Measurements from ENCODE around the gene RRAS2. TPM values are rescaled to one million over a fixed set of nuclear protein-coding genes. Genes with fewer than 3 reads are reported as not detected.
"Not testable (repeated sequence)": the region's sequence is repeated elsewhere in the genome, so short reads cannot be mapped to it uniquely, and the experiment has no call there.

The RRAS2 gene
- total RNA-seq, 3 donors from 2014 or later (not counting 1 experiment from before 2014, with no cell fraction given): 62.1 to 86.7 (median 69.6) TPM

GRCh38 chr11:14299921-14300320, 59.1 kb downstream of the RRAS2 start:
- Mint-ChIP-seq H3K4me3 (no peak overlapping the region), H3K4me1 (peaks cover 24 to 45% of the 10 kb centered on the region in 2 donors), H3K27me3 (ENCODE audit: low read depth in 2 of 2) (no peaks in the 10 kb centered on the region), H3K27ac (no peak overlapping the region), H3K9me3 (no peaks in the 10 kb centered on the region), H3K36me3 (no peaks in the 10 kb centered on the region)
- intact Hi-C loops (cut with micrococcal nuclease): loop anchor here (1.0 to 5.0 kb wide), 4 partner anchors 59 to 155 kb away; partner anchors contain the start of gene RRAS2
- no peaks in the 10 kb centered on the region for H3K36me3 ChIP-seq (ENCODE audit: control insufficient read depth, insufficient read depth, low read length)
- no peak overlapping the region for H3K4me3 ChIP-seq (ENCODE audit: low read length)
- no peaks in the 10 kb centered on the region for H3K27me3 ChIP-seq (ENCODE audit: control insufficient read depth, insufficient read depth, low read length)
- 100% methylated on average over 1 of the region's 1 CpG for WGBS (ENCODE audit: insufficient coverage)
- H3K27ac ChIP-seq (ENCODE audit: low read length): no peak overlapping the region
- no peak for TF ChIP-seq CTCF (IDR thresholded peaks at IDR 0.05)
- peaks cover 36% of the 10 kb centered on the region for H3K4me1 ChIP-seq (ENCODE audit: control insufficient read depth, insufficient read depth, low read length)
- ATAC-seq (no peak), DNase-seq (no peak)
- H3K9me3 ChIP-seq (ENCODE audit: control insufficient read depth, insufficient read depth, low read length): no peaks in the 10 kb centered on the region

GRCh38 chr11:14290422-14290821, 68.6 kb downstream of the RRAS2 start:
- 86% methylated on average over 2 of the region's 3 CpGs for WGBS (ENCODE audit: insufficient coverage)
- Mint-ChIP-seq H3K36me3 (peaks cover 6% of the 10 kb centered on the region), H3K9me3 (no peaks in the 10 kb centered on the region), H3K27me3 (ENCODE audit: low read depth in 2 of 2) (no peaks in the 10 kb centered on the region), H3K4me1 (peaks cover 21 to 24% of the 10 kb centered on the region in 2 donors), H3K27ac (peak overlapping the region in 1 of 2 donors; percentile 11), H3K4me3 (no peak overlapping the region)
- DNase-seq (no peak), ATAC-seq (no peak)
- Histone ChIP-seq H3K27ac (ENCODE audit: low read length) (no peak overlapping the region), H3K4me3 (ENCODE audit: low read length) (no peak overlapping the region), H3K27me3 (ENCODE audit: control insufficient read depth, insufficient read depth, low read length) (no peaks in the 10 kb centered on the region), H3K4me1 (ENCODE audit: control insufficient read depth, insufficient read depth, low read length) (peaks cover 6% of the 10 kb centered on the region), H3K9me3 (ENCODE audit: control insufficient read depth, insufficient read depth, low read length) (no peaks in the 10 kb centered on the region), H3K36me3 (ENCODE audit: control insufficient read depth, insufficient read depth, low read length) (peaks cover 40% of the 10 kb centered on the region)
- intact Hi-C loops (cut with micrococcal nuclease): no loop called here
- no peak for TF ChIP-seq CTCF (IDR thresholded peaks at IDR 0.05)

DNA sequence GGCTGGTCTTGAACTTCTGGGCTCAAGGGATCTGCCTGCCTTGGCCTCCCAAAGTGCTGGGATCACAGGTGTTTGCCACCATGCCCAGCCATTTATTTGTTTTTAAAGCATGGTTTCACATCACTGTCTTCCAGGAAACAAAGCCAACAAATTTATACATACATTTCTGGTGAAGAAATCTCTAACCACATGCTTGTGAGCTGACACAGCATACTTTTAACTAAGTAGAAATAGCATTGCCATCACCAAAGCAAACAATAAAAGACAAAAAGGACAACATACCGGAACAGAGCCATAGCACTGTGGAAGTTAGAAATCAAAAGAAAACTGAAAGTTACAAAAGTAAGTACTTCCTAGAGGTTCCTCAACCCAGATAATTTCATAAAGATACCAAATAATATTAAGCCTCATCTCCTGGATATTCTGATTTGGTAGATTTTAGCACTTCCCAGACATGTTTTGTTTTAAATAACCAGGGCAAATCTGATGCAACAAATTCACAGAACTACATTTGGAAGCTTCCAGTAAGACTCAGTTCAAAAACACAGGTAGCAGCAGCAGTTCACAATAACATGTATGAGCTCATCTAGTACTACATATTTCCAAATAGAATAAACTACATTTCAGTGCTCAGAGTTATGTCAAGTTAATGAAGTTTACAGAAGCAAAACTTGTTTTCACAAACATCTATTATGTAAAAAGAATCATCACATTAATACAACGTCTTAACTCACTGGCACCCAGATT, 70.6 kb downstream of the RRAS2 start:
- TF ChIP-seq CTCF (IDR thresholded peaks at IDR 0.05): no peak
- H3K4me3 Mint-ChIP-seq: peak overlapping the region; percentile 41
- H3K27me3 Mint-ChIP-seq (ENCODE audit: low read depth in 2 of 2): no peaks in the 10 kb centered on the region
- peaks cover 6% of the 10 kb centered on the region for H3K4me1 ChIP-seq (ENCODE audit: control insufficient read depth, insufficient read depth, low read length)
- H3K4me1 Mint-ChIP-seq: peaks cover 21 to 24% of the 10 kb centered on the region in 2 donors
- H3K36me3 Mint-ChIP-seq: peaks cover 14% of the 10 kb centered on the region
- no peak overlapping the region for H3K4me3 ChIP-seq (ENCODE audit: low read length)
- peak; percentile 64 to 72 (median 69) for ATAC-seq
- H3K9me3 ChIP-seq (ENCODE audit: control insufficient read depth, insufficient read depth, low read length): no peaks in the 10 kb centered on the region
- no peak for DNase-seq
- H3K27me3 ChIP-seq (ENCODE audit: control insufficient read depth, insufficient read depth, low read length): no peaks in the 10 kb centered on the region
- H3K9me3 Mint-ChIP-seq: no peaks in the 10 kb centered on the region
- 87% methylated on average over 1 of the region's 2 CpGs for WGBS (ENCODE audit: insufficient coverage)
- H3K27ac Mint-ChIP-seq: peak overlapping the region; percentile 81 to 88
- peak overlapping the region; percentile 71 for H3K27ac ChIP-seq (ENCODE audit: low read length)
- intact Hi-C loops (cut with micrococcal nuclease): no loop called here
- peaks cover 36% of the 10 kb centered on the region for H3K36me3 ChIP-seq (ENCODE audit: control insufficient read depth, insufficient read depth, low read length)

- 100% methylated on average over 1 of the region's 1 CpG for WGBS (ENCODE audit: insufficient coverage)
Measured at GRCh38 chr11:14278869-14279268, 80.1 kb downstream of the RRAS2 start.

More at GRCh38 chr11:14278869-14279268, 80.1 kb downstream of the RRAS2 start:
- H3K9me3 ChIP-seq (ENCODE audit: control insufficient read depth, insufficient read depth, low read length); ATAC-seq; H3K27ac ChIP-seq (ENCODE audit: low read length); DNase-seq; H3K27me3 Mint-ChIP-seq (ENCODE audit: low read depth in 2 of 2); H3K27me3 ChIP-seq (ENCODE audit: control insufficient read depth, insufficient read depth, low read length); H3K36me3 Mint-ChIP-seq; intact Hi-C loops (cut with micrococcal nuclease); H3K4me3 Mint-ChIP-seq; H3K9me3 Mint-ChIP-seq; H3K4me1 ChIP-seq (ENCODE audit: control insufficient read depth, insufficient read depth, low read length); H3K4me3 ChIP-seq (ENCODE audit: low read length): not testable (repeated sequence)
- H3K4me1 Mint-ChIP-seq: peaks cover 17 to 21% of the 10 kb centered on the region in 2 donors
- H3K36me3 ChIP-seq (ENCODE audit: control insufficient read depth, insufficient read depth, low read length): peaks cover 33% of the 10 kb centered on the region
- H3K27ac Mint-ChIP-seq: peak overlapping the region in 1 of 2 donors; percentile 57
